T-helper 1 cell treated with Interleukin-12 subunit alpha and Interleukin-12 subunit beta and Interleukin-4 antibody, amounts not matched to agents 30 ng/mL and 1 ng/mL, for 36 hours (primary cell): ENCODE data around the gene MED12L. TPM values are rescaled to one million over a fixed set of nuclear protein-coding genes. Genes with fewer than 3 reads are reported as not detected.

Experiments
- intact Hi-C: fragments of 100-400 bp; cut with micrococcal nuclease; formaldehyde crosslinking; loops from one replicate; pipeline ENCODE4 v1.15.1; 2024
- total RNA-seq: library from RNA; stranded (reverse); gene quantifications from 2 replicates; pipeline ENCODE4 v1.2.3, GENCODE V29; 2022

The MED12L gene
- total RNA-seq, 1 donor from 2014 or later: 2.2 TPM

GRCh38 chr3:151087648-151088047 is 2.2 kb downstream of the MED12L start:
- intact Hi-C loops: loop anchor here (2.0 to 10.0 kb wide), 7 partner anchors 47 to 1113 kb away; partner anchors contain the start of genes EIF2A, PFN2 and SERP1

- intact Hi-C loops: no loop called here
These were observed 6.4 kb downstream of the MED12L start for GRCh38 chr3:151091685-151092345.

GRCh38 chr3:151093148-151093547 is 7.7 kb downstream of the MED12L start:
- intact Hi-C loops: no loop called here

- intact Hi-C loops: no loop called here
These were observed 8.4 kb downstream of the MED12L start for GRCh38 chr3:151093905-151094304.

GRCh38 chr3:151096716-151097115 is 11.3 kb downstream of the MED12L start:
- intact Hi-C loops: no loop called here

GRCh38 chr3:151100076-151100475 is 14.6 kb downstream of the MED12L start:
- intact Hi-C loops: no loop called here

GRCh38 chr3:151101270-151101969 is 16.0 kb downstream of the MED12L start:
- intact Hi-C loops: no loop called here

GRCh38 chr3:151106311-151106710 is 20.8 kb downstream of the MED12L start:
- intact Hi-C loops: no loop called here

- intact Hi-C loops: no loop called here
These were observed 21.7 kb downstream of the MED12L start for GRCh38 chr3:151107177-151107576.

- intact Hi-C loops: no loop called here
These were observed 22.2 kb downstream of the MED12L start for GRCh38 chr3:151107701-151108100.

GRCh38 chr3:151109286-151109800 is 23.9 kb downstream of the MED12L start:
- intact Hi-C loops: no loop called here

- intact Hi-C loops: no loop called here
These were observed 27.3 kb downstream of the MED12L start for GRCh38 chr3:151112731-151113130.

GRCh38 chr3:151113343-151113742 is 27.9 kb downstream of the MED12L start:
- intact Hi-C loops: no loop called here

GRCh38 chr3:151117047-151117446 is 31.6 kb downstream of the MED12L start:
- intact Hi-C loops: no loop called here

- intact Hi-C loops: no loop called here
These were observed 33.7 kb downstream of the MED12L start for GRCh38 chr3:151119188-151119587.

- intact Hi-C loops: no loop called here
These were observed 34.9 kb downstream of the MED12L start for GRCh38 chr3:151120409-151120808.

GRCh38 chr3:151121016-151121415 is 35.6 kb downstream of the MED12L start:
- intact Hi-C loops: no loop called here

GRCh38 chr3:151123827-151124226 is 38.4 kb downstream of the MED12L start:
- intact Hi-C loops: no loop called here

- intact Hi-C loops: no loop called here
These were observed 39.0 kb downstream of the MED12L start for GRCh38 chr3:151124476-151124875.

GRCh38 chr3:151130428-151130827 is 45.0 kb downstream of the MED12L start:
- intact Hi-C loops: no loop called here

- intact Hi-C loops: no loop called here
These were observed 47.7 kb downstream of the MED12L start for GRCh38 chr3:151133175-151133574.

- intact Hi-C loops: loop anchor here (2.0 kb wide), 1 partner anchor 47 kb away; no protein-coding TSS in a partner anchor
These were observed 48.5 kb downstream of the MED12L start for GRCh38 chr3:151133917-151134450.
